Large intestine (tissue), 3 donors: ENCODE measurements around the gene CLDN4. TPM values are rescaled to one million over a fixed set of nuclear protein-coding genes. Genes with fewer than 3 reads are reported as not detected.

Source experiments
- DNase-seq, 2 donors: peaks; one replicate each; pipeline versions ENCODE4 v3.0.0 to v3.0.0-alpha.2; 2013
- H3K27ac ChIP-seq: one replicate; pipeline ENCODE4 v1.5.1; 2013; ENCODE audit warnings: low read length
- H3K27me3 ChIP-seq: 2 replicates; pipeline ENCODE4 v1.6.1; 2013; ENCODE audit warnings: low read length; ENCODE audit not compliant: control insufficient read depth, insufficient read depth
- H3K36me3 ChIP-seq: 2 replicates; pipeline ENCODE4 v1.6.1; 2013; ENCODE audit warnings: low read length; ENCODE audit not compliant: control insufficient read depth, insufficient read depth
- H3K4me1 ChIP-seq: one replicate; pipeline ENCODE4 v1.6.1; 2013; ENCODE audit warnings: low read length; ENCODE audit not compliant: control insufficient read depth, insufficient read depth
- H3K4me3 ChIP-seq: one replicate; pipeline ENCODE4 v1.5.1; 2013; ENCODE audit warnings: low read length
- H3K9me3 ChIP-seq: one replicate; pipeline ENCODE4 v1.6.1; 2013; ENCODE audit warnings: mild to moderate bottlenecking, low read depth, low read length, moderate library complexity; ENCODE audit not compliant: control insufficient read depth
- WGBS: methylation state at CpG from one replicate; pipeline ENCODE4 v1.1.5; 2013; ENCODE audit warnings: low lambda C conversion rate; ENCODE audit not compliant: insufficient coverage; 5-methylcytosine and 5-hydroxymethylcytosine counted together
- polyA plus RNA-seq: library from polyadenylated mRNA; unstranded; fragments of 120-200 nt; gene quantifications from one replicate; pipeline ENCODE4 v1.2.1, GENCODE V29; 2013

The CLDN4 gene
- polyA plus RNA-seq, 1 donor = 395 TPM

DNA sequence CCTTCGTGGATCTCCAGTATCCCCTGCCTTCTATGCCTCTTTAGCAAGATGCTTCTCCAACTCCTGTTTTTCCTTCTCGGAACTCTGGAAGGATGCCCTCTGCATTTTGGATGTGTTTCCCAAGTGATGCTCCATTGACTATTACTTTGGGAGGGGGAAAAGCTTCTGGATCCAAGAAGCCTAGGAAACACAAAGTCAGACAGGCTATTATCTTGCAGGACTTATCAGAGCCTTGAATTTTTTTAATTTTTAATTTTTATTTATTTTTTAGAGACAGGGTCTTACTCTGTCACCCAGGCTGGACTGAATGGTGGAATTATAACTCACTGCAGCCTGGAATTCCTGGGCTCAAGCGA, 51.2 kb downstream of the CLDN4 start:
- H3K9me3 ChIP-seq = no peaks in the 10 kb centered on the region
- DNase-seq = no peak
- H3K27ac ChIP-seq = no peak overlapping the region
- no peak overlapping the region for H3K4me3 ChIP-seq
- peaks cover 4% of the 10 kb centered on the region for H3K27me3 ChIP-seq
- no peaks in the 10 kb centered on the region for H3K36me3 ChIP-seq
- WGBS = no CpG with 5 or more reads among the region's 3 CpGs
- peaks cover 7% of the 10 kb centered on the region for H3K4me1 ChIP-seq

Other genes starting within 250 kb of the CLDN4 start
- 195 TPM for gene MLXIPL, start 206.5 kb upstream of the CLDN4 start, polyA plus RNA-seq
- gene VPS37D, start 163.2 kb upstream of the CLDN4 start, polyA plus RNA-seq = 4.5 TPM
- gene DNAJC30, start 147.5 kb upstream of the CLDN4 start, polyA plus RNA-seq = 7.9 TPM
- 76.7 TPM for gene BUD23, start 147.4 kb upstream of the CLDN4 start, polyA plus RNA-seq
- gene STX1A, start 111.3 kb upstream of the CLDN4 start, polyA plus RNA-seq = 36.1 TPM
- gene ABHD11, start 92.2 kb upstream of the CLDN4 start, polyA plus RNA-seq = 46.1 TPM
- gene CLDN3, start 60.7 kb upstream of the CLDN4 start, polyA plus RNA-seq = 167 TPM
- gene METTL27, start 11.5 kb downstream of the CLDN4 start, polyA plus RNA-seq = 7.6 TPM
- gene TMEM270, start 30.2 kb downstream of the CLDN4 start, polyA plus RNA-seq = 0.10 TPM
- gene ELN, start 197.2 kb downstream of the CLDN4 start, polyA plus RNA-seq = 54.4 TPM